ENCODE measurements around the gene NUBPL.

- TF ChIP-seq CTCF (IDR thresholded peaks at IDR 0.05; ENCODE audit: low read depth, low read length, poor library complexity, severe bottlenecking) (no peak), EZH2phosphoT487 (IDR thresholded peaks at IDR 0.05; ENCODE audit: borderline replicate concordance, low read length) (no peak)
Observed at GRCh38 chr14:31541702-31542101, 19.5 kb upstream of the NUBPL start.

Data from DOHH2 (cell line).